Activated CD8-positive, alpha-beta memory T cell treated with anti-CD3 and anti-CD28 coated beads for 48 hours (primary cell): Measurements from ENCODE around the gene MTMR1.

Experiments
- DNase-seq, 3 experiments: peaks; one replicate each; pipeline ENCODE4 v3.0.0-alpha.2; 2020; ENCODE audit warnings: low read depth in 2 of 3, low spot score in 2 of 3

Gene MTMR1

GRCh38 chrX:150692831-150693724 lies at the start of gene MTMR1:
Gene MTMR1 (plus strand): TSS chrX:150693396. CDS start chrX:150693531, 135 bp downstream.
- DNase-seq = no peak

GRCh38 chrX:150643958-150644357 lies 49.2 kb upstream of the MTMR1 start:
- DNase-seq = no peak

DNA sequence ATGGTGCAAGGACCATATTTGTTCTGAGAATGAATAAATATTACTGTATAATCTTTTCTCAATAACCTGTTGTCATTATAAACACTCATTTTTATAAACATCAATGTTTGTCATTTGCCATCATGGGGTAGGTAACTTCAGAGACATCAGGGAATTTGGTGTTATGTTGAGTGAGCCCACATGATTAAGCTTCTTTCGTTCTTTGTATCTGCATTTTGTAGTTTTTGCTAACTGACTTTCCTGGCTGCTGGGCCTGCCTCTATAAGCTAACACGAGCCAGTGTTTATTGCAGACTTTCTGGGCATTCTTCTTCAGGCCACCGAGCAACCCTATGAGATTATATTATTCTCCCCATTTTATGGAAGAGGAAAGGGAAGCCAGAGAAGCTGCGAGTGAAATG lies 48.8 kb upstream of the MTMR1 start:
- DNase-seq = no peak

- no peak for DNase-seq
Measured at GRCh38 chrX:150647331-150647730, 45.9 kb upstream of the MTMR1 start.

DNA sequence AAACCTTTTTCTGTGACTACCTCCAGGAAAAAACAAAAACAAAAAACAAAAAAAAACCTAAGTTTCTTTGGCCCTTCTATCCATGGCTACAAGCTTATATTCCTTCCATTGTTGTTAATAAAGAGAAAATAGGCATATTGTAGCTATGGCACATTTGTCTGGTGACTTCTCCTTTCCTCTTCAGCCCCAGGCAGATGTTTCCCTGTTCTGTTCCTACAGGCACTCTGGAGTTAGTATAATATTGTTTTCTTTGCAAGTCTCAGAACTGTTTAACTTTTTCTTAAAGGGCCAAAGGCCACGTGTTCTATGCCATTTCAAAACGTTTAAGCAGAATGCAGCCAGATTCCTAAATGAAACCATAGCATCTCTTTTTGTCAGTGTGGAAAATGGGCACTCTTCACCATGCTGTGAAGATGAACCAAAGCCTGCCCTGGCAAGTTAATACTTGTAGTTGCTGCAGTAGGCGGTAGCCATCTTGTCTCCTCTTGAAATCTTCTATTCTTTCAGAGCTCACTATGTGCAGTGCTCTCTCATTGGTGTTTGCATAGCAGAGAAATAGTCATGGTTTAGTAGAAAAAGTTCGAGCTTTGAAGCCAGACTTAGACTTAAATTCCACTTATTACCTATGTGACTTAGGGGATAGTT lies 44.8 kb upstream of the MTMR1 start:
- no peak for DNase-seq

DNA sequence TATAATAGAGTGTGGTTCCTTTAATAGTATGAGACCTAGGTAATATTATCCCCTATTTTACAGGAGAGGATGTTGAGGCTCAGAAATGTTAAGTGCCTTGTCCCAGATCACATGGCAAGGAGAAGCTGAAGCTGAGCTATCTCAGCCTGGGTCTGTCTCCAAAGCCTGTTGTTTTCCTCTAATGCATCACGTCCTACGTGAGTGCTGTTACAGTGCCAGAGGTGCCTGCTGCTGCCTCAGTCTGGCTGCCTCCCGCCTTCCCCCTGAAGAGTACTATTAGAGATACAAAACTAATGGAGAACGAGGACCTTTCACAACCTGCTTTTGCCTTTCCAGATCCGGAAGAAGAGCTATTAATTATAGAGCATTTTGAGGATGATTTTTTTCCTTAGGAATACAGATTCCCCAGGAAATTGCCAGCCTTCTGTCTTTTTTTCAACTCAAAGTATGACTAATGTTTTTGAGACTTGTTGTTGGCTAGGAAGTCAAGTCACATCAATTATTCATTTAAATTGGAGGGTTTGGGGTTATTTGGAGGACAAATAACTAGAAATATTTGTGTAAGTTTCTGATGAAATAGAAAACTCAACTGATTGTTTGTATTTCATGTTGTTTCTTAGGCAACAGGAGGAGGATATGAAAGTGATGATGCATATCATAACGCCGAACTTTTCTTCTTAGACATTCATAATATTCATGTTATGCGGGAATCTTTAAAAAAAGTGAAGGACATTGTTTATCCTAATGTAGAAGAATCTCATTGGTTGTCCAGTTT lies 43.9 kb upstream of the MTMR1 start:
- DNase-seq = no peak

- DNase-seq = no peak
Measured at GRCh38 chrX:150651906-150652305, 41.3 kb upstream of the MTMR1 start.

DNA sequence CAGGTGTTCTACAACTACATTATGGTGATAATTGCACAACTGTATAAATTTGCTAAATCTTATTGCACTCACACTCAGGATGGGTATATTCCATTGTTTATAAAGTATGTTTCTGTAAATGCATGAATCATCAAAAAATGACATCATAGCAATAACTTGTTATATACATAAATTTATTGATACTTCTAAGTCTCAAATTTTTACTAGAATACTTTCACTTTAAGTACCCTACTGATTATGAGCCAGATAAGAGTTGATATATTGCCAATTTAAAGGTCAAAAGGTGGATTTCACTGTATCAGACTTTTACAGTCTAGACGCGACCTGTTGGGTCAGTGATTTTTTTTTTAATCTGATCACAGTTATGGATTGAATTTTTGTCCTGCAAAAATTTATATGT lies 37.4 kb upstream of the MTMR1 start:
- DNase-seq = no peak

- DNase-seq = no peak
Measured at GRCh38 chrX:150663073-150663472, 30.1 kb upstream of the MTMR1 start.

DNA sequence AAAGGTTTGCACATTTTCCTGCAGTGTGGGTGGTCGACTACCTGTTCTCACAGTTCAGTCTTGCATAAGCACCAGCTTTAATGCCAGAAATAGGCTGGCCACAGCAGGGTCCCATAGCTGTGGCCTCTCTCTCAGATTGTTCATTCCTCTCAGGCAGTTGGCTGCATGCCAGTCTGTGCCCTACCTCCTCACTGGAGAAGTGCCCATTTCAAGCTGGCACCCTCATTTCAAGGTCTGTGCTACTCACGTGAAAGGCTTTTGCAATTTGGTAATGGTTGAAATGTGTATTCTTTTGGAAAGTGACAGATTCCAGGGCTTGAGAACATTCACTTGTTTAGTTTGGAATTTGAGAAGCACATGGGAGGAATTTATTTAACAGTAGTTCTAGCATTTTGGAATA lies 28.9 kb upstream of the MTMR1 start:
- DNase-seq = no peak

- DNase-seq = no peak
Measured at GRCh38 chrX:150676221-150676620, 17.0 kb upstream of the MTMR1 start.

GRCh38 chrX:150680974-150681373 lies 12.2 kb upstream of the MTMR1 start:
- no peak for DNase-seq

- no peak for DNase-seq
Measured at GRCh38 chrX:150683112-150683511, 10.1 kb upstream of the MTMR1 start.

DNA sequence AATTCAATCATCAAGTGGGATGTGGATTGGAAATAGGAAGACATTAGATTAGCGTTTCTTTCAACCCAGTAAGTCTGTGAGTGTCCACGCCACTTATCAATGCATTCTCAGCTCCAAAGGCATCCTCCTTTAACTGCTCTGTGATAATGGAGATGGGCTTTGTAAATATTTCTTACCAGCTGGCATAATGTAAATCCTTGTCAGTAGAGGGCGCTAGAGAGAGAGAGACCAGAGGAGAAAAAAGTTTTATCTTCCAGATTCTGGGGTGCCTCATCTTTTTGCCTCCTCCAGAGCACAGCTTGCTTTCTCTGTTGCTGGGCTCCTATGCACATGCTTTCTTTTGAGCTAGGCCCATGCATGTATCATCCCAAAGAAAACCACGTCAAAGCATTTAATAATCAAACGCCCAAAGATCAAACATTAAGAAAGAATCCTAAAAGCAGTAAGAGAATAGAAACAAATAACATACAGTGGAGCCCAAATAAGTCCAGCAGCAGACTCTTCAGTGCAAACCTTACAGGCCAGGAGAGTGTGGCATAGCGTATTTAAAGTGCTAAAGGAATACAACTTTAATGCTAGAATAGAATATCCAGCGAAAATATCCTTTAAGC lies 9.6 kb upstream of the MTMR1 start:
- no peak for DNase-seq

- DNase-seq = no peak
Measured at GRCh38 chrX:150688911-150689451, 4.2 kb upstream of the MTMR1 start.

- no peak for DNase-seq
Measured at GRCh38 chrX:150690126-150690525, 3.1 kb upstream of the MTMR1 start.

- no peak for DNase-seq
Measured at GRCh38 chrX:150692296-150692695, 900 bp upstream of the MTMR1 start.

GRCh38 chrX:150693725-150694574 lies 754 bp downstream of the MTMR1 start:
- DNase-seq = peak in 2 of 3 experiments; percentile 26 to 47

GRCh38 chrX:150694738-150695410 lies 1.7 kb downstream of the MTMR1 start:
- DNase-seq = no peak

DNA sequence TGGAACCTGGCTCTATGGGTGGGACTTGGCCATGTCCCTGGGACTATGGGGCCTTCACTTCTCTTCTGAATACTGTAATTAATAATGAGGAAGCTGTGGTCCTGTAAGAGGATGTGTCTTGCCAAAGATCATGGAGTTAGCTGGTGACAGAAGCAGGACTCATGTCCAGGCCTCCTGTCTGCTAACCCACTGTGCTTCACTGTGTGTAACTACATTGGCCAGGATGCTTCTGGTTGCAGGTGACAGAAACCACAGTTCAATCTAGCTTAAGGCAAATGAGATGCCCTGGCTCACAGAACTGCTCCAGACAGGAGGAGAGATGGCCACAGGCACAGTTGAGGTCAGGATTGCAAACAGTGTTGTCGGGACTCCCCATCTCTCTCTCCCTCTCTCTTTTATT lies 3.1 kb downstream of the MTMR1 start:
- DNase-seq = no peak
